GM23338 (cell line): ENCODE results near the gene FOCAD. TPM values are rescaled to one million over a fixed set of nuclear protein-coding genes. Genes with fewer than 3 reads are reported as not detected.

Experiments
- ATAC-seq: fragments of 200-7000 bp; cut with Tn5 transposase; 3 replicates; pipeline ENCODE4 v1.9.1; 2020
- DNase-seq: peaks from one replicate; pipeline ENCODE4 v3.0.0-alpha.2; 2015; ENCODE audit warnings: low spot score
- H2AFZ ChIP-seq: fragments of 200-600 bp; sonication (generic); 2 replicates; pipeline ENCODE4 v1.8.0; 2016; ENCODE audit warnings: antibody characterized with exemption, mild to moderate bottlenecking, moderate library complexity
- H3F3A ChIP-seq: fragments of 200-600 bp; sonication (generic); replicated peaks from 2 replicates; pipeline ENCODE4 v1.8.0; 2017; ENCODE audit warnings: antibody characterized with exemption, mixed run types, low read depth
- H3K27ac ChIP-seq: fragments of 200-600 bp; sonication (generic); 2 replicates; pipeline ENCODE4 v1.6.1; 2016; ENCODE audit warnings: low read depth
- H3K27me3 ChIP-seq: fragments of 200-600 bp; sonication (generic); 2 replicates; pipeline ENCODE4 v1.8.0; 2016; ENCODE audit warnings: mild to moderate bottlenecking, mixed run types, moderate library complexity; ENCODE audit not compliant: insufficient read depth
- H3K36me3 ChIP-seq: fragments of 200-600 bp; sonication (generic); 2 replicates; pipeline ENCODE4 v1.8.0; 2016; ENCODE audit warnings: mild to moderate bottlenecking; ENCODE audit not compliant: insufficient read depth
- H3K4me1 ChIP-seq: fragments of 200-600 bp; sonication (generic); 2 replicates; pipeline ENCODE4 v1.8.0; 2016; ENCODE audit warnings: mild to moderate bottlenecking, moderate library complexity; ENCODE audit not compliant: insufficient read depth
- H3K4me2 ChIP-seq: fragments of 200-600 bp; sonication (generic); 2 replicates; pipeline ENCODE4 v1.7.1; 2017; ENCODE audit warnings: mixed run types
- H3K4me3 ChIP-seq: fragments of 200-600 bp; sonication (generic); 2 replicates; pipeline ENCODE4 v1.6.1; 2016; ENCODE audit warnings: mixed run types
- H3K79me2 ChIP-seq: fragments of 200-600 bp; sonication (generic); replicated peaks from 2 replicates; pipeline ENCODE4 v1.8.0; 2017; ENCODE audit warnings: mild to moderate bottlenecking; ENCODE audit not compliant: insufficient read depth
- H3K9me2 ChIP-seq: fragments of 200-600 bp; sonication (generic); 2 replicates; pipeline ENCODE4 v1.8.0; 2017; ENCODE audit not compliant: insufficient read depth
- H4K20me1 ChIP-seq: fragments of 200-600 bp; sonication (generic); replicated peaks from 2 replicates; pipeline ENCODE4 v1.8.0; 2017; ENCODE audit warnings: mild to moderate bottlenecking; ENCODE audit not compliant: insufficient read depth
- H3K27ac Mint-ChIP-seq: 2 replicates; pipeline ENCODE4 v1.8.0; 2020; ENCODE audit warnings: inconsistent platforms, mild to moderate bottlenecking, moderate library complexity, mixed read lengths
- H3K27me3 Mint-ChIP-seq: 3 replicates; pipeline ENCODE4 v1.8.0; 2022; ENCODE audit warnings: low read depth, mild to moderate bottlenecking, moderate library complexity, mixed read lengths, inconsistent platforms; ENCODE audit not compliant: insufficient read depth, poor library complexity
- H3K36me3 Mint-ChIP-seq: 3 replicates; pipeline ENCODE4 v1.8.0; 2021; ENCODE audit warnings: low read depth, mild to moderate bottlenecking, inconsistent platforms, moderate library complexity, mixed read lengths
- H3K4me1 Mint-ChIP-seq: 3 replicates; pipeline ENCODE4 v1.8.0; 2020; ENCODE audit warnings: mild to moderate bottlenecking, inconsistent platforms, mixed read lengths
- H3K4me3 Mint-ChIP-seq: 3 replicates; pipeline ENCODE4 v1.8.0; 2021; ENCODE audit warnings: moderate library complexity, mild to moderate bottlenecking, inconsistent platforms, mixed read lengths
- H3K9me3 Mint-ChIP-seq: 3 replicates; pipeline ENCODE4 v1.8.0; 2020; ENCODE audit warnings: moderate library complexity, mild to moderate bottlenecking, inconsistent platforms, mixed read lengths
- CREB1 ChIP-seq: fragments of 250-450 bp; sonication (Bioruptor Pico); IDR thresholded peaks from 2 replicates; pipeline ENCODE4 v1.5.0; 2020; ENCODE audit warnings: low read depth, mild to moderate bottlenecking, moderate library complexity
- EZH2 ChIP-seq: fragments of 200-600 bp; sonication (generic); IDR thresholded peaks from one replicate; pipeline ENCODE4 v1.8.0; 2017; ENCODE audit warnings: antibody characterized with exemption, mild to moderate bottlenecking, low read depth; ENCODE audit not compliant: unreplicated experiment
- EZH2phosphoT487 ChIP-seq: fragments of 200-600 bp; sonication (generic); IDR thresholded peaks from one replicate; pipeline ENCODE4 v1.8.1; 2018; ENCODE audit warnings: antibody characterized with exemption; ENCODE audit not compliant: unreplicated experiment
- JUNB ChIP-seq: IDR thresholded peaks from one replicate; pipeline ENCODE4 v1.6.1; 2016; ENCODE audit warnings: antibody characterized with exemption; ENCODE audit not compliant: unreplicated experiment
- NANOG ChIP-seq: IDR thresholded peaks from 2 replicates; pipeline ENCODE4 v1.6.1; 2016; ENCODE audit warnings: antibody characterized with exemption, borderline replicate concordance
- STAT1 ChIP-seq: IDR thresholded peaks from one replicate; pipeline ENCODE4 v1.6.1; 2016; ENCODE audit warnings: antibody characterized with exemption; ENCODE audit not compliant: unreplicated experiment
- ZNF114 ChIP-seq: fragments of 250-450 bp; sonication (Bioruptor Pico); IDR thresholded peaks from 2 replicates; pipeline ENCODE4 v1.5.0; 2020; ENCODE audit warnings: mild to moderate bottlenecking, moderate library complexity
- ZNF331 ChIP-seq: fragments of 250-450 bp; sonication (Bioruptor Pico); IDR thresholded peaks from 2 replicates; pipeline ENCODE4 v1.5.0; 2020; ENCODE audit warnings: low read depth, mild to moderate bottlenecking, moderate library complexity
- polyA plus RNA-seq: library from polyadenylated mRNA; unstranded; fragments of >200 nt; fragmentation: Nextera tagmentation; extraction: Ambion mirVana; gene quantifications from 2 replicates; pipeline ENCODE4 v1.2.1, GENCODE V29; 2016
- total RNA-seq: library from RNA; depleted of rRNA; stranded (reverse); fragments of >200 nt; shearing (Covaris generic); gene quantifications from 2 replicates; pipeline ENCODE4 v1.2.3, GENCODE V29; 2014
- TF ChIP-seq, protein P1 (sequence below), 2 experiments: fragments of 200-600 bp in 1 of 2; sonication (generic) in 1 of 2; conservative IDR thresholded peaks; 2 replicates each; pipeline versions ENCODE4 v1.5.1 to v1.6.1; 2016 to 2017; ENCODE audit warnings: antibody characterized with exemption in 2 of 2, low read depth in 2 of 2, mild to moderate bottlenecking in 2 of 2, moderate library complexity in 1 of 2
- TF ChIP-seq, protein P2 (sequence below): IDR thresholded peaks from 2 replicates; pipeline ENCODE4 v1.6.1; 2016; ENCODE audit warnings: antibody characterized with exemption
- TF ChIP-seq, protein P3 (sequence below): fragments of 250-450 bp; sonication (Bioruptor Pico); IDR thresholded peaks from 2 replicates; pipeline ENCODE4 v1.5.0; 2020; ENCODE audit warnings: mild to moderate bottlenecking, moderate library complexity
- TF ChIP-seq, protein P4 (sequence below): IDR thresholded peaks from one replicate; pipeline ENCODE4 v1.6.1; 2018; ENCODE audit warnings: antibody characterized with exemption; ENCODE audit not compliant: unreplicated experiment

The FOCAD gene
- total and polyA plus RNA-seq, 2 experiments from 2014 or later = 13.7 to 66.5 TPM

DNA sequence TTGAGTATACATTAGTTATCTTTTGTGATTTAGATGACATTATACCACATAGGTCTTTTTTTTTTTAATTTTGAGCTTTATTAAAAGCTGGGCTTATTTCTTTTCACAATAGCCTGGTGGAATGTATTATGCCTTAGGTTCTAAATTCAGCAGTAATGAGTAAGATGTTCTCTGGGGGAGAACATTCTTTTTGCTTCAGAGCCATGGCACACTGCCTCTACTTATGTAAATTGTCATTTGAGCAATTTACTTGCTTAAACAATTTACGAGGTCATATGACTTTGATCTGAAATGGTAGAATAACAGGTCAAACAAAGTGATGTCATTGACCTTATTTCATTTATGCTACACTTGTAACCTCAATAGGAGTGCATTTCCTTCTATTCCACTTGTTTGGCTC lies 154.2 kb downstream of the FOCAD start:
- Histone ChIP-seq H3K27ac (no peak overlapping the region), H3K4me2 (no peak overlapping the region), H3K9me2 (no peaks in the 10 kb centered on the region), H3K27me3 (no peaks in the 10 kb centered on the region), H3K36me3 (no peaks in the 10 kb centered on the region), H3K4me1 (no peaks in the 10 kb centered on the region), H4K20me1 (no peaks in the 10 kb centered on the region), H3K79me2 (no peaks in the 10 kb centered on the region), H3F3A (no peaks in the 10 kb centered on the region), H2AFZ (no peak overlapping the region), H3K4me3 (no peak overlapping the region)
- peaks cover 18% of the 10 kb centered on the region for H3K4me1 Mint-ChIP-seq
- H3K27ac Mint-ChIP-seq = no peak overlapping the region
- H3K36me3 Mint-ChIP-seq = no peaks in the 10 kb centered on the region
- no peaks in the 10 kb centered on the region for H3K9me3 Mint-ChIP-seq
- DNase-seq (no peak), ATAC-seq (no peak)
- no peaks in the 10 kb centered on the region for H3K27me3 Mint-ChIP-seq
- no peak overlapping the region for H3K4me3 Mint-ChIP-seq
- no peak for TF ChIP-seq JUNB
- no peak for TF ChIP-seq CREB1 (CRISPR knock-in tag)
- TF ChIP-seq, protein P1, sequence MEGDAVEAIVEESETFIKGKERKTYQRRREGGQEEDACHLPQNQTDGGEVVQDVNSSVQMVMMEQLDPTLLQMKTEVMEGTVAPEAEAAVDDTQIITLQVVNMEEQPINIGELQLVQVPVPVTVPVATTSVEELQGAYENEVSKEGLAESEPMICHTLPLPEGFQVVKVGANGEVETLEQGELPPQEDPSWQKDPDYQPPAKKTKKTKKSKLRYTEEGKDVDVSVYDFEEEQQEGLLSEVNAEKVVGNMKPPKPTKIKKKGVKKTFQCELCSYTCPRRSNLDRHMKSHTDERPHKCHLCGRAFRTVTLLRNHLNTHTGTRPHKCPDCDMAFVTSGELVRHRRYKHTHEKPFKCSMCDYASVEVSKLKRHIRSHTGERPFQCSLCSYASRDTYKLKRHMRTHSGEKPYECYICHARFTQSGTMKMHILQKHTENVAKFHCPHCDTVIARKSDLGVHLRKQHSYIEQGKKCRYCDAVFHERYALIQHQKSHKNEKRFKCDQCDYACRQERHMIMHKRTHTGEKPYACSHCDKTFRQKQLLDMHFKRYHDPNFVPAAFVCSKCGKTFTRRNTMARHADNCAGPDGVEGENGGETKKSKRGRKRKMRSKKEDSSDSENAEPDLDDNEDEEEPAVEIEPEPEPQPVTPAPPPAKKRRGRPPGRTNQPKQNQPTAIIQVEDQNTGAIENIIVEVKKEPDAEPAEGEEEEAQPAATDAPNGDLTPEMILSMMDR (conservative IDR thresholded peaks at IDR 0.05; ENCODE audit: low read depth in 2 of 2) = no peak
- TF ChIP-seq EZH2 = no peak
- TF ChIP-seq ZNF331 (CRISPR knock-in tag) = no peak
- no peak for TF ChIP-seq STAT1
- TF ChIP-seq, protein P2, sequence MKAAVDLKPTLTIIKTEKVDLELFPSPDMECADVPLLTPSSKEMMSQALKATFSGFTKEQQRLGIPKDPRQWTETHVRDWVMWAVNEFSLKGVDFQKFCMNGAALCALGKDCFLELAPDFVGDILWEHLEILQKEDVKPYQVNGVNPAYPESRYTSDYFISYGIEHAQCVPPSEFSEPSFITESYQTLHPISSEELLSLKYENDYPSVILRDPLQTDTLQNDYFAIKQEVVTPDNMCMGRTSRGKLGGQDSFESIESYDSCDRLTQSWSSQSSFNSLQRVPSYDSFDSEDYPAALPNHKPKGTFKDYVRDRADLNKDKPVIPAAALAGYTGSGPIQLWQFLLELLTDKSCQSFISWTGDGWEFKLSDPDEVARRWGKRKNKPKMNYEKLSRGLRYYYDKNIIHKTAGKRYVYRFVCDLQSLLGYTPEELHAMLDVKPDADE = no peak
- TF ChIP-seq ZNF114 = no peak
- TF ChIP-seq, protein P3, sequence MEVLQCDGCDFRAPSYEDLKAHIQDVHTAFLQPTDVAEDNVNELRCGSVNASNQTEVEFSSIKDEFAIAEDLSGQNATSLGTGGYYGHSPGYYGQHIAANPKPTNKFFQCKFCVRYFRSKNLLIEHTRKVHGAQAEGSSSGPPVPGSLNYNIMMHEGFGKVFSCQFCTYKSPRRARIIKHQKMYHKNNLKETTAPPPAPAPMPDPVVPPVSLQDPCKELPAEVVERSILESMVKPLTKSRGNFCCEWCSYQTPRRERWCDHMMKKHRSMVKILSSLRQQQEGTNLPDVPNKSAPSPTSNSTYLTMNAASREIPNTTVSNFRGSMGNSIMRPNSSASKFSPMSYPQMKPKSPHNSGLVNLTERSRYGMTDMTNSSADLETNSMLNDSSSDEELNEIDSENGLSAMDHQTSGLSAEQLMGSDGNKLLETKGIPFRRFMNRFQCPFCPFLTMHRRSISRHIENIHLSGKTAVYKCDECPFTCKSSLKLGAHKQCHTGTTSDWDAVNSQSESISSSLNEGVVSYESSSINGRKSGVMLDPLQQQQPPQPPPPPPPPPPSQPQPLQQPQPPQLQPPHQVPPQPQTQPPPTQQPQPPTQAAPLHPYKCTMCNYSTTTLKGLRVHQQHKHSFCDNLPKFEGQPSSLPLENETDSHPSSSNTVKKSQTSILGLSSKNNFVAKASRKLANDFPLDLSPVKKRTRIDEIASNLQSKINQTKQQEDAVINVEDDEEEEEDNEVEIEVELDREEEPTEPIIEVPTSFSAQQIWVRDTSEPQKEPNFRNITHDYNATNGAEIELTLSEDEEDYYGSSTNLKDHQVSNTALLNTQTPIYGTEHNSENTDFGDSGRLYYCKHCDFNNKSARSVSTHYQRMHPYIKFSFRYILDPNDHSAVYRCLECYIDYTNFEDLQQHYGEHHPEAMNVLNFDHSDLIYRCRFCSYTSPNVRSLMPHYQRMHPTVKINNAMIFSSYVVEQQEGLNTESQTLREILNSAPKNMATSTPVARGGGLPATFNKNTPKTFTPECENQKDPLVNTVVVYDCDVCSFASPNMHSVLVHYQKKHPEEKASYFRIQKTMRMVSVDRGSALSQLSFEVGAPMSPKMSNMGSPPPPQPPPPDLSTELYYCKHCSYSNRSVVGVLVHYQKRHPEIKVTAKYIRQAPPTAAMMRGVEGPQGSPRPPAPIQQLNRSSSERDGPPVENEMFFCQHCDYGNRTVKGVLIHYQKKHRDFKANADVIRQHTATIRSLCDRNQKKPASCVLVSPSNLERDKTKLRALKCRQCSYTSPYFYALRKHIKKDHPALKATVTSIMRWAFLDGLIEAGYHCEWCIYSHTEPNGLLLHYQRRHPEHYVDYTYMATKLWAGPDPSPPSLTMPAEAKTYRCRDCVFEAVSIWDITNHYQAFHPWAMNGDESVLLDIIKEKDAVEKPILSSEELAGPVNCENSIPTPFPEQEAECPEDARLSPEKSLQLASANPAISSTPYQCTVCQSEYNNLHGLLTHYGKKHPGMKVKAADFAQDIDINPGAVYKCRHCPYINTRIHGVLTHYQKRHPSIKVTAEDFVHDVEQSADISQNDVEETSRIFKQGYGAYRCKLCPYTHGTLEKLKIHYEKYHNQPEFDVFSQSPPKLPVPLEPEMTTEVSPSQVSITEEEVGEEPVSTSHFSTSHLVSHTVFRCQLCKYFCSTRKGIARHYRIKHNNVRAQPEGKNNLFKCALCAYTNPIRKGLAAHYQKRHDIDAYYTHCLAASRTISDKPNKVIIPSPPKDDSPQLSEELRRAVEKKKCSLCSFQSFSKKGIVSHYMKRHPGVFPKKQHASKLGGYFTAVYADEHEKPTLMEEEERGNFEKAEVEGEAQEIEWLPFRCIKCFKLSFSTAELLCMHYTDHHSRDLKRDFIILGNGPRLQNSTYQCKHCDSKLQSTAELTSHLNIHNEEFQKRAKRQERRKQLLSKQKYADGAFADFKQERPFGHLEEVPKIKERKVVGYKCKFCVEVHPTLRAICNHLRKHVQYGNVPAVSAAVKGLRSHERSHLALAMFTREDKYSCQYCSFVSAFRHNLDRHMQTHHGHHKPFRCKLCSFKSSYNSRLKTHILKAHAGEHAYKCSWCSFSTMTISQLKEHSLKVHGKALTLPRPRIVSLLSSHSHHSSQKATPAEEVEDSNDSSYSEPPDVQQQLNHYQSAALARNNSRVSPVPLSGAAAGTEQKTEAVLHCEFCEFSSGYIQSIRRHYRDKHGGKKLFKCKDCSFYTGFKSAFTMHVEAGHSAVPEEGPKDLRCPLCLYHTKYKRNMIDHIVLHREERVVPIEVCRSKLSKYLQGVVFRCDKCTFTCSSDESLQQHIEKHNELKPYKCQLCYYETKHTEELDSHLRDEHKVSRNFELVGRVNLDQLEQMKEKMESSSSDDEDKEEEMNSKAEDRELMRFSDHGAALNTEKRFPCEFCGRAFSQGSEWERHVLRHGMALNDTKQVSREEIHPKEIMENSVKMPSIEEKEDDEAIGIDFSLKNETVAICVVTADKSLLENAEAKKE (CRISPR knock-in tag) = no peak
- TF ChIP-seq NANOG = no peak
- no peak for TF ChIP-seq EZH2phosphoT487
- TF ChIP-seq, protein P4, sequence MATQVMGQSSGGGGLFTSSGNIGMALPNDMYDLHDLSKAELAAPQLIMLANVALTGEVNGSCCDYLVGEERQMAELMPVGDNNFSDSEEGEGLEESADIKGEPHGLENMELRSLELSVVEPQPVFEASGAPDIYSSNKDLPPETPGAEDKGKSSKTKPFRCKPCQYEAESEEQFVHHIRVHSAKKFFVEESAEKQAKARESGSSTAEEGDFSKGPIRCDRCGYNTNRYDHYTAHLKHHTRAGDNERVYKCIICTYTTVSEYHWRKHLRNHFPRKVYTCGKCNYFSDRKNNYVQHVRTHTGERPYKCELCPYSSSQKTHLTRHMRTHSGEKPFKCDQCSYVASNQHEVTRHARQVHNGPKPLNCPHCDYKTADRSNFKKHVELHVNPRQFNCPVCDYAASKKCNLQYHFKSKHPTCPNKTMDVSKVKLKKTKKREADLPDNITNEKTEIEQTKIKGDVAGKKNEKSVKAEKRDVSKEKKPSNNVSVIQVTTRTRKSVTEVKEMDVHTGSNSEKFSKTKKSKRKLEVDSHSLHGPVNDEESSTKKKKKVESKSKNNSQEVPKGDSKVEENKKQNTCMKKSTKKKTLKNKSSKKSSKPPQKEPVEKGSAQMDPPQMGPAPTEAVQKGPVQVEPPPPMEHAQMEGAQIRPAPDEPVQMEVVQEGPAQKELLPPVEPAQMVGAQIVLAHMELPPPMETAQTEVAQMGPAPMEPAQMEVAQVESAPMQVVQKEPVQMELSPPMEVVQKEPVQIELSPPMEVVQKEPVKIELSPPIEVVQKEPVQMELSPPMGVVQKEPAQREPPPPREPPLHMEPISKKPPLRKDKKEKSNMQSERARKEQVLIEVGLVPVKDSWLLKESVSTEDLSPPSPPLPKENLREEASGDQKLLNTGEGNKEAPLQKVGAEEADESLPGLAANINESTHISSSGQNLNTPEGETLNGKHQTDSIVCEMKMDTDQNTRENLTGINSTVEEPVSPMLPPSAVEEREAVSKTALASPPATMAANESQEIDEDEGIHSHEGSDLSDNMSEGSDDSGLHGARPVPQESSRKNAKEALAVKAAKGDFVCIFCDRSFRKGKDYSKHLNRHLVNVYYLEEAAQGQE = no peak
